K562 (cell line): ENCODE results near the gene ASIC3. TPM values are rescaled to one million over a fixed set of nuclear protein-coding genes. Genes with fewer than 3 reads are reported as not detected.

Experiments
- BACH1 ChIP-seq: fragments of 200-800 bp; sonication (Bioruptor generic); IDR thresholded peaks from 2 replicates; pipeline ENCODE4 v1.6.1; 2016; ENCODE audit warnings: missing genetic modification characterization, missing compliant biosample characterization
- BCOR ChIP-seq: fragments of 450-650 bp; IDR thresholded peaks from 2 replicates; pipeline ENCODE4 v1.6.1; 2016
- MYNN ChIP-seq, 2 experiments: sonication (generic); formaldehyde crosslinking in 1 of 2; IDR thresholded peaks; 2 replicates each; pipeline versions ENCODE4 v1.5.0 to v1.6.1; 2016 to 2020; ENCODE audit warnings: antibody characterized with exemption in 1 of 2, missing genetic modification reagents in 1 of 2
- NFATC3 ChIP-seq: fragments of 450-650 bp; IDR thresholded peaks from 2 replicates; pipeline ENCODE4 v1.6.1; 2017; ENCODE audit warnings: mild to moderate bottlenecking
- NKRF ChIP-seq: fragments of 450-650 bp; IDR thresholded peaks from 2 replicates; pipeline ENCODE4 v1.6.1; 2016; ENCODE audit warnings: borderline replicate concordance
- RAD21 ChIP-seq, 2 experiments: fragments of 250-450 bp in 1 of 2; fragments of 450-650 bp in 1 of 2; sonication (Bioruptor Pico) in 1 of 2; formaldehyde crosslinking in 1 of 2; IDR thresholded peaks in 1 of 2; conservative IDR thresholded peaks in 1 of 2; 2 replicates each; pipeline versions ENCODE4 v1.4.0 to v1.8.0; 2020 to 2022; ENCODE audit warnings: mild to moderate bottlenecking in 2 of 2, moderate library complexity in 1 of 2
- RHOXF2B ChIP-seq: fragments of 250-450 bp; sonication (Bioruptor Pico); conservative IDR thresholded peaks from 2 replicates; pipeline ENCODE4 v1.5.1; 2021
- SRF ChIP-seq, 2 experiments: fragments of 250-450, 450-650 bp in 1 of 2; sonication (Bioruptor Pico) in 1 of 2; sonication (generic) in 1 of 2; formaldehyde crosslinking; IDR thresholded peaks; 2 replicates each; pipeline versions ENCODE4 v1.5.0 to v1.5.1; 2020 to 2022; ENCODE audit warnings: mild to moderate bottlenecking in 1 of 2, missing genetic modification reagents in 1 of 2
- TCF7L2 ChIP-seq: fragments of 150-350 bp; IDR thresholded peaks from 2 replicates; pipeline ENCODE4 v1.6.1; 2016; ENCODE audit warnings: low read depth, mild to moderate bottlenecking, low read length, moderate library complexity
- UBTF ChIP-seq, 2 experiments: IDR thresholded peaks; 2 replicates each; pipeline ENCODE4 v1.6.1; 2012; ENCODE audit warnings: improper control_type of control experiment in 2 of 2, low read depth in 2 of 2, low read length in 2 of 2, borderline replicate concordance in 1 of 2
- polyA plus RNA-seq, 8 experiments: library from polyadenylated mRNA; depleted of rRNA in 4 of 8; stranded (reverse) in 5 of 8; unstranded in 3 of 8; fragments of >200 nt; fragmentation: Nextera tagmentation in 2 of 8; fragmentation: Illumina TruSeq in 1 of 8; extraction: Ambion mirVana in 2 of 8; extraction: Trizol in 1 of 8; gene quantifications; 2 replicates each; pipeline versions ENCODE4 v1.2.1 to v1.2.3, GENCODE V29; 2011 to 2014; ENCODE audit warnings: inconsistent platforms in 1 of 8, missing spikeins in 1 of 8
- total RNA-seq, 7 experiments: library from RNA; depleted of rRNA in 6 of 7; stranded (reverse); fragments of >200 nt in 6 of 7; fragmentation: Illumina TruSeq in 2 of 7; extraction: Trizol in 2 of 7; gene quantifications; 2 replicates each; pipeline versions ENCODE4 v1.2.1 to v1.2.3, GENCODE V29; 2011 to 2021; ENCODE audit warnings: low replicate concordance in 1 of 7

Gene ASIC3
- total and polyA plus RNA-seq, 9 of the 15 experiments (the other 6 are each of a cell fraction or from before 2014, with no cell fraction given): 0.11 to 5.0 (median 0.87) TPM

GRCh38 chr7:151080067-151080521, 31.8 kb downstream of the ASIC3 start (continued):
- TF ChIP-seq SRF (CRISPR knock-in tag; IDR thresholded peaks at IDR 0.05) (peak; percentile 1 to 40; a peak in 1 of 4 replicates), TCF7L2 (no peak), RAD21 (CRISPR knock-in tag; conservative IDR thresholded peaks at IDR 0.05 in 1 of 2, IDR thresholded peaks at IDR 0.05 in 1 of 2) (peak in 1 of 2 experiments; percentile 2; a peak in 1 of 4 replicates), RHOXF2B (no peak), UBTF (IDR thresholded peaks at IDR 0.05; ENCODE audit: borderline replicate concordance in 1 of 2, low read depth in 2 of 2, low read length in 2 of 2) (peak; percentile 35 to 70; a peak in 2 of 4 replicates), NKRF (peak; percentile 83), BCOR (0 out of 2 replicates have a peak, but pooled peaks have one; percentile 13), NFATC3 (no peak), BACH1 (tag) (no peak), MYNN (IDR thresholded peaks at IDR 0.05) (no peak), MYNN (CRISPR knock-in tag; IDR thresholded peaks at IDR 0.05) (no peak)
